Neuronal stem cell (in vitro differentiated cells): Measurements from ENCODE around the gene LDLRAD3.
A peak's percentile ranks its signal among the peaks of the same experiment; 100 is the strongest.

Source experiments
- DNase-seq: peaks from one replicate; pipeline ENCODE4 v3.0.0-alpha.2; 2013; ENCODE audit warnings: low spot score
- H2AFZ ChIP-seq: one replicate; pipeline ENCODE4 v1.6.1; 2013; ENCODE audit warnings: mild to moderate bottlenecking, low read length, inconsistent platforms
- H2AK5ac ChIP-seq: 2 replicates; pipeline ENCODE4 v1.6.1; 2013; ENCODE audit warnings: low read depth, mild to moderate bottlenecking, inconsistent platforms, low read length, moderate library complexity, mixed read lengths
- H2BK120ac ChIP-seq: 2 replicates; pipeline ENCODE4 v1.6.1; 2013; ENCODE audit warnings: low read depth, mild to moderate bottlenecking, inconsistent platforms, low read length, moderate library complexity, mixed read lengths
- H2BK12ac ChIP-seq: one replicate; pipeline ENCODE4 v1.6.1; 2013; ENCODE audit warnings: low read length, inconsistent platforms
- H2BK15ac ChIP-seq: 2 replicates; pipeline ENCODE4 v1.6.1; 2013; ENCODE audit warnings: mild to moderate bottlenecking, low read length, inconsistent platforms, mixed read lengths
- H2BK5ac ChIP-seq: one replicate; pipeline ENCODE4 v1.6.1; 2013; ENCODE audit warnings: inconsistent platforms, mild to moderate bottlenecking, low read length, moderate library complexity
- H3K14ac ChIP-seq: one replicate; pipeline ENCODE4 v1.6.1; 2013; ENCODE audit warnings: low read length, inconsistent platforms
- H3K18ac ChIP-seq: 2 replicates; pipeline ENCODE4 v1.6.1; 2013; ENCODE audit warnings: low read length, inconsistent platforms
- H3K23ac ChIP-seq: 2 replicates; pipeline ENCODE4 v1.6.1; 2013; ENCODE audit warnings: low read depth, mild to moderate bottlenecking, mixed read lengths, low read length, inconsistent platforms; ENCODE audit not compliant: poor library complexity
- H3K27ac ChIP-seq: replicated peaks from 3 replicates; pipeline ENCODE4 v1.5.1; 2013; ENCODE audit warnings: low read length, inconsistent platforms
- H3K27me3 ChIP-seq, 3 experiments: 2 replicates each; pipeline ENCODE4 v1.6.1; 2013; ENCODE audit warnings: low read length in 3 of 3, mild to moderate bottlenecking in 2 of 3, inconsistent platforms in 1 of 3, low read depth in 1 of 3, mixed read lengths in 1 of 3, moderate library complexity in 1 of 3; ENCODE audit not compliant: control insufficient read depth in 3 of 3, insufficient read depth in 3 of 3
- H3K36me3 ChIP-seq, 2 donors: replicated peaks in 1 of 2; 2 replicates each; pipeline ENCODE4 v1.6.1; 2013; ENCODE audit warnings: low read length in 2 of 2; ENCODE audit not compliant: control insufficient read depth in 2 of 2, insufficient read depth in 2 of 2
- H3K4ac ChIP-seq: 2 replicates; pipeline ENCODE4 v1.6.1; 2013; ENCODE audit warnings: inconsistent platforms, mild to moderate bottlenecking, low read length, moderate library complexity
- H3K4me1 ChIP-seq, 2 donors: 1 replicate in 1 of 2; 2 replicates in 1 of 2; pipeline ENCODE4 v1.6.1; 2013; ENCODE audit warnings: low read length in 2 of 2, low read depth in 1 of 2; ENCODE audit not compliant: control insufficient read depth in 2 of 2, insufficient read depth in 1 of 2
- H3K4me2 ChIP-seq: one replicate; pipeline ENCODE4 v1.6.1; 2013; ENCODE audit warnings: mild to moderate bottlenecking, low read length, inconsistent platforms; ENCODE audit not compliant: insufficient read depth, poor library complexity, severe bottlenecking
- H3K4me3 ChIP-seq, 2 donors: 2 replicates each; pipeline ENCODE4 v1.5.1; 2013; ENCODE audit warnings: low read length in 2 of 2, mild to moderate bottlenecking in 2 of 2, inconsistent platforms in 1 of 2, moderate library complexity in 1 of 2
- H3K79me1 ChIP-seq: one replicate; pipeline ENCODE4 v1.6.1; 2013; ENCODE audit warnings: low read depth, mild to moderate bottlenecking, inconsistent platforms, low read length, moderate library complexity
- H3K9ac ChIP-seq: one replicate; pipeline ENCODE4 v1.6.1; 2013; ENCODE audit warnings: mild to moderate bottlenecking, low read depth, low read length, inconsistent platforms; ENCODE audit not compliant: poor library complexity
- H3K9me3 ChIP-seq, 2 donors: replicated peaks in 1 of 2; 2 replicates each; pipeline versions ENCODE3 to v1.6.1; 2013; ENCODE audit warnings: low read length in 2 of 2, mild to moderate bottlenecking in 2 of 2, inconsistent platforms in 1 of 2, low read depth in 1 of 2, mixed read lengths in 1 of 2, moderate library complexity in 1 of 2; ENCODE audit not compliant: control insufficient read depth in 2 of 2, insufficient read depth in 1 of 2
- H4K8ac ChIP-seq: one replicate; pipeline ENCODE4 v1.6.1; 2013; ENCODE audit warnings: low read depth, mild to moderate bottlenecking, inconsistent platforms, low read length, moderate library complexity
- H4K91ac ChIP-seq: one replicate; pipeline ENCODE4 v1.6.1; 2013; ENCODE audit warnings: low read length, low read depth, mild to moderate bottlenecking, inconsistent platforms; ENCODE audit not compliant: poor library complexity
- WGBS, 2 donors: extraction: QIAGEN DNeasy Blood & Tissue Kit; methylation state at CpG; one replicate each; pipeline ENCODE4 v1.1.7; 2013; ENCODE audit warnings: missing lambda C conversion rate in 2 of 2, mixed read lengths in 1 of 2; ENCODE audit not compliant: insufficient read length in 2 of 2, insufficient replicate concordance in 1 of 2; ENCODE audit errors: extremely low coverage in 2 of 2; 5-methylcytosine and 5-hydroxymethylcytosine counted together

Gene LDLRAD3

GRCh38 chr11:36118084-36118483 lies 174.2 kb downstream of the LDLRAD3 start:
- Histone ChIP-seq H3K36me3 (peaks cover 9 to 43% of the 10 kb centered on the region in 2 donors), H3K4me3 (no peak overlapping the region), H2AK5ac (no peak overlapping the region), H4K91ac (no peak overlapping the region), H3K14ac (no peak overlapping the region), H3K18ac (no peak overlapping the region), H3K27me3 (no peaks in the 10 kb centered on the region), H3K79me1 (peaks cover 5% of the 10 kb centered on the region), H3K23ac (no peak overlapping the region), H3K9ac (no peak overlapping the region), H2BK5ac (no peak overlapping the region), H2BK15ac (no peak overlapping the region), H2BK12ac (no peak overlapping the region), H3K9me3 (peaks cover 7 to 25% of the 10 kb centered on the region in 2 donors), H4K8ac (no peak overlapping the region), H3K4me1 (peaks cover 0 to 3% of the 10 kb centered on the region in 2 donors), H3K4ac (no peak overlapping the region), H2BK120ac (no peak overlapping the region), H3K27ac (no peak overlapping the region), H3K4me2 (no peak overlapping the region), H2AFZ (no peak overlapping the region)
- no peak for DNase-seq
- WGBS, 2 donors, result no CpG with 5 or more reads among the region's 2 CpGs

DNA sequence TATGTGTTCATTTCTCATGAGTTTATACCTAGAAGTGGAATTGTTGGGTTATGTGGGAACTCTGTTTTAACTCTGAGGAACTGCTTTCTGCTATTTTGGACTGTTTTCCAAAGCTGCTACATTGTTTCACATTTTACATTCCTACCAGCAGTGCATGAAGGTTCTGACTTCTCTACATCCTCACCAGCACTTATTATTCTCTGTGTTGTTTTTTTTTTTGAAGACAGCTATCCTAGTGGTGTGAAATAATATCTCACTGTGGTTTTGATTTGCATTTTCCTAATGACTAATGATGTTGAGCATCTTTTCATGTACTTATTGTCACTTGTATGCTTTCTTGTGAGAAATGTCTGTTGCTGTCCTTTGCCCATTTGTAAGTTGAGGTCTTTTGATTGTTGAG lies 175.4 kb downstream of the LDLRAD3 start:
- Histone ChIP-seq H3K36me3 (peaks cover 6 to 34% of the 10 kb centered on the region in 2 donors), H3K9ac (no peak overlapping the region)

DNA sequence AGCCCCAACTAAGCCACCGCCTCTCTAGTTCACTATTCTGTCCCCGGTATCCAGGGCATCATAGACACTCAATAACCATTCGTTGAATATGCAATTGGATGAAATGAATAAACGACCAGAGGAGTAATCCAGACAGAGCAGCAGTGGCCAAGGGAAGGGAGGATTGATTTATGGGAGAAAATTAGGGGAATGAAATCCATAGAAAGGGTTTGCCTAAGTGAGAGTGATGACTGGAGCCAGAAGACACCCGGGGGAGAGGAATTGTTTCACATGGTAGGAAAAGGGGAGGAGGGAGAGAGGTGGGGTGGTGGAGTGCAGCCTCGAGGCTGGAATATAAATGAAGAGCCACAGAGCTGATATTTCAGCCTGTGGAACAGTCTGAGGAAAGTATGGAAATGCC lies 177.2 kb downstream of the LDLRAD3 start:
- no CpG with 5 or more reads among the region's 6 CpGs for WGBS, 2 donors
- H3K27ac ChIP-seq, result no peak overlapping the region
- no peak for DNase-seq

More for the DNA sequence above, 175.4 kb downstream of the LDLRAD3 start:
- Histone ChIP-seq H3K4me3 (no peak overlapping the region), H3K9me3 (peaks cover 2 to 13% of the 10 kb centered on the region in 2 donors), H3K4me1 (peaks cover 0 to 3% of the 10 kb centered on the region in 2 donors), H2BK15ac (no peak overlapping the region), H2BK120ac (no peak overlapping the region), H3K79me1 (peaks cover 3% of the 10 kb centered on the region), H2BK12ac (no peak overlapping the region), H4K8ac (no peak overlapping the region), H3K4ac (no peak overlapping the region), H3K4me2 (no peak overlapping the region), H3K27me3 (no peaks in the 10 kb centered on the region), H2AK5ac (no peak overlapping the region), H3K18ac (no peak overlapping the region), H3K23ac (no peak overlapping the region), H2BK5ac (no peak overlapping the region), H3K27ac (no peak overlapping the region), H4K91ac (no peak overlapping the region), H2AFZ (no peak overlapping the region), H3K14ac (no peak overlapping the region)
- no peak for DNase-seq

DNA sequence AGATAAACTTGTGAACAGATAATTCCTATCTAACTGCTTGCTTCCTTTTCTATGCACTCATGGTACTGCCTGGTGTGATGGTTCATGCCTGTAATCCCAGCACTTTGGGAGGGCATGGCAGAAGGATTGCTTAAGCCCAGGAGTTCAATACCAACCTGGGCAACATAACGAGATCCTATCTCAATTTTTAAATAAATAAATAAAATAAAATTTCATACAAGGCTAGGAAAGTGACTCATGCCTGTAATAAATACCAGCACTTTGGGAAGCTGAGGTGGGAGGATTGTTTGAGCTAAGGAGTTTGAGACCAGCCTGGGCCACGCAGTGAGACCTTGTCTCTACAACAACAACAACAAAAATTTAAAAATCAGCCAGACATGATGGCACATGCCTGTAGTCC lies 178.8 kb downstream of the LDLRAD3 start:
- H3K9ac ChIP-seq, result no peak overlapping the region
- H2BK15ac ChIP-seq, result no peak overlapping the region
- no peak overlapping the region for H3K4ac ChIP-seq
- DNase-seq, result no peak
- H3K4me2 ChIP-seq, result no peak overlapping the region
- no peak overlapping the region for H2AFZ ChIP-seq
- peaks cover 12 to 13% of the 10 kb centered on the region in 2 donors for H3K4me1 ChIP-seq
- no peak overlapping the region for H4K8ac ChIP-seq
- no peaks in the 10 kb centered on the region for H3K79me1 ChIP-seq
- WGBS, 2 donors, result no CpG with 5 or more reads among the region's 2 CpGs
- H3K27ac ChIP-seq, result no peak overlapping the region
- no peak overlapping the region for H3K14ac ChIP-seq
- H4K91ac ChIP-seq, result no peak overlapping the region
- no peak overlapping the region for H2BK5ac ChIP-seq
- peaks cover 0 to 4% of the 10 kb centered on the region in 2 donors for H3K36me3 ChIP-seq
- no peak overlapping the region for H3K4me3 ChIP-seq
- no peak overlapping the region for H2AK5ac ChIP-seq
- no peaks in the 10 kb centered on the region for H3K9me3 ChIP-seq
- H3K18ac ChIP-seq, result no peak overlapping the region
- no peak overlapping the region for H3K23ac ChIP-seq
- H2BK120ac ChIP-seq, result no peak overlapping the region
- no peak overlapping the region for H2BK12ac ChIP-seq
- H3K27me3 ChIP-seq, result no peaks in the 10 kb centered on the region

More for the DNA sequence above, 177.2 kb downstream of the LDLRAD3 start:
- H3K27me3 ChIP-seq, result no peaks in the 10 kb centered on the region
- H3K79me1 ChIP-seq, result no peaks in the 10 kb centered on the region
- H3K36me3 ChIP-seq, result peaks cover 0 to 16% of the 10 kb centered on the region in 2 donors
- H4K91ac ChIP-seq, result no peak overlapping the region
- no peak overlapping the region for H2AFZ ChIP-seq
- no peak overlapping the region for H4K8ac ChIP-seq
- peaks cover 4 to 9% of the 10 kb centered on the region in 2 donors for H3K4me1 ChIP-seq
- H3K9ac ChIP-seq, result no peak overlapping the region
- H2BK15ac ChIP-seq, result no peak overlapping the region
- H2BK12ac ChIP-seq, result no peak overlapping the region
- H3K4me2 ChIP-seq, result no peak overlapping the region
- no peak overlapping the region for H2BK120ac ChIP-seq
- peak overlapping the region; percentile 40 for H3K18ac ChIP-seq
- no peak overlapping the region for H2AK5ac ChIP-seq
- no peak overlapping the region for H3K23ac ChIP-seq
- H3K9me3 ChIP-seq, result no peaks in the 10 kb centered on the region
- H3K4ac ChIP-seq, result no peak overlapping the region
- no peak overlapping the region for H3K4me3 ChIP-seq
- H3K14ac ChIP-seq, result no peak overlapping the region
- H2BK5ac ChIP-seq, result no peak overlapping the region
